HepG2 (cell line): ENCODE measurements around the gene CCN6. TPM values are rescaled to one million over a fixed set of nuclear protein-coding genes. Genes with fewer than 3 reads are reported as not detected.

Source experiments
- ATAC-seq: fragments of 200-7000 bp; cut with Tn5 transposase; 3 replicates; pipeline ENCODE4 v1.9.1; 2020; ENCODE audit warnings: mild to moderate bottlenecking, moderate library complexity
- BruUV-seq: library from RNA; stranded (reverse); fragments of 400-500 nt; replicated peaks from 2 replicates; lab custom pipeline; 2021; lab: Mats Ljungman, UMichigan
- CTCF ChIA-PET: fragments of 300-600 bp; formaldehyde crosslinking; extraction: SDS; loops from one replicate; lab custom pipeline; 2021; ENCODE audit warnings: low total read pairs, inconsistent platforms, low intra/inter-chr PET ratio; lab: Yijun Ruan, JAX
- POLR2A ChIA-PET: fragments of 350-600 bp; sonication (Branson Sonifier 250); formaldehyde crosslinking; loops from one replicate; lab custom pipeline; 2020; ENCODE audit warnings: antibody characterized with exemption, inconsistent platforms; lab: Yijun Ruan, JAX
- DNase-seq: peaks from one replicate; pipeline ENCODE4 v3.0.0-alpha.2; 2015; ENCODE audit warnings: low spot score
- FAIRE-seq: peaks from 3 replicates; lab custom pipeline; 2011; peaks lifted over from hg19 to GRCh38; lab: Jason Lieb, UNC
- H2AFZ ChIP-seq: one replicate; pipeline ENCODE4 v1.6.1; 2011; ENCODE audit warnings: low read length, inconsistent platforms
- H3K27ac ChIP-seq: fragments of 300-600 bp; 3 replicates; pipeline ENCODE4 v1.8.0; 2011; ENCODE audit warnings: mixed run types, mild to moderate bottlenecking, mixed read lengths, low read length, inconsistent platforms; ENCODE audit not compliant: insufficient read depth; ENCODE audit errors: extremely low read length
- H3K27me3 ChIP-seq, 2 experiments: fragments of 200-600 bp in 1 of 2; 2 replicates in 1 of 2; 3 replicates in 1 of 2; pipeline versions ENCODE4 v1.6.0 to v1.8.0; 2011; ENCODE audit warnings: low read length in 2 of 2, mild to moderate bottlenecking in 2 of 2, moderate library complexity in 2 of 2, inconsistent platforms in 1 of 2; ENCODE audit not compliant: insufficient read depth in 2 of 2, control insufficient read depth in 1 of 2
- H3K36me3 ChIP-seq, 2 experiments: fragments of 200-600 bp in 1 of 2; replicated peaks in 1 of 2; 2 replicates in 1 of 2; 3 replicates in 1 of 2; pipeline versions ENCODE4 v1.5.1 to v1.8.0; 2011; ENCODE audit warnings: low read length in 2 of 2, inconsistent platforms in 1 of 2; ENCODE audit not compliant: insufficient read depth in 2 of 2, control insufficient read depth in 1 of 2
- H3K4me1 ChIP-seq: 2 replicates; pipeline ENCODE4 v1.5.1; 2012; ENCODE audit warnings: low read length, inconsistent platforms; ENCODE audit not compliant: insufficient read depth
- H3K4me2 ChIP-seq: 2 replicates; pipeline ENCODE4 v1.6.0; 2011; ENCODE audit warnings: low read depth, low read length, inconsistent platforms
- H3K4me3 ChIP-seq, 3 experiments: fragments of 200-600 bp in 1 of 3; sonication (generic), shearing (Covaris generic) in 1 of 3; replicated peaks in 1 of 3; 2 replicates each; pipeline ENCODE4 v1.5.1; 2011 to 2016; ENCODE audit warnings: low read length in 3 of 3, inconsistent platforms in 2 of 3, low read depth in 2 of 3, mild to moderate bottlenecking in 2 of 3, control low read depth in 1 of 3, mixed read lengths in 1 of 3; ENCODE audit not compliant: insufficient read depth in 1 of 3
- H3K79me2 ChIP-seq: one replicate; pipeline ENCODE4 v1.6.1; 2011; ENCODE audit warnings: low read length, inconsistent platforms; ENCODE audit not compliant: insufficient read depth
- H3K9ac ChIP-seq: 2 replicates; pipeline ENCODE4 v1.6.0; 2011; ENCODE audit warnings: mild to moderate bottlenecking, low read depth, low read length, inconsistent platforms; ENCODE audit not compliant: insufficient read depth
- H3K9me3 ChIP-seq: 2 replicates; pipeline ENCODE4 v1.5.1; 2012; ENCODE audit warnings: mild to moderate bottlenecking, low read length
- H4K20me1 ChIP-seq: 2 replicates; pipeline ENCODE4 v1.6.0; 2011; ENCODE audit warnings: inconsistent platforms, mild to moderate bottlenecking, low read length, moderate library complexity; ENCODE audit not compliant: insufficient read depth
- AGO2 ChIP-seq: fragments of 200-400 bp; formaldehyde crosslinking; optimal IDR thresholded peaks from 2 replicates; pipeline ENCODE3; 2017; ENCODE audit warnings: mild to moderate bottlenecking, low read depth, low read length, moderate library complexity
- ARID4A ChIP-seq: sonication (generic); formaldehyde crosslinking; IDR thresholded peaks from 2 replicates; pipeline ENCODE4 v1.5.0; 2020; ENCODE audit warnings: mild to moderate bottlenecking, missing genetic modification reagents, borderline replicate concordance
- GATA4 ChIP-seq: sonication (generic); IDR thresholded peaks from 2 replicates; pipeline ENCODE4 v1.6.1; 2016; ENCODE audit warnings: antibody characterized with exemption, low read depth, borderline replicate concordance
- GTF3A ChIP-seq: sonication (generic); formaldehyde crosslinking; conservative IDR thresholded peaks from 2 replicates; pipeline ENCODE4 v1.4.0; 2020; ENCODE audit warnings: mild to moderate bottlenecking, missing genetic modification reagents
- HNF4G ChIP-seq, 2 experiments: sonication (generic) in 1 of 2; formaldehyde crosslinking in 1 of 2; IDR thresholded peaks; 2 replicates each; pipeline versions ENCODE4 v1.4.0 to v1.6.1; 2011 to 2020; ENCODE audit warnings: borderline replicate concordance in 2 of 2, low read depth in 2 of 2, mild to moderate bottlenecking in 2 of 2, low read length in 1 of 2, missing genetic modification reagents in 1 of 2, moderate library complexity in 1 of 2
- HNRNPUL1 ChIP-seq: fragments of 200-400 bp; formaldehyde crosslinking; IDR thresholded peaks from 2 replicates; pipeline ENCODE4 v1.6.1; 2017; ENCODE audit warnings: low read depth, mild to moderate bottlenecking, low read length, moderate library complexity
- PAF1 ChIP-seq: IDR thresholded peaks from 2 replicates; pipeline ENCODE4 v1.6.1; 2016; ENCODE audit warnings: missing genetic modification reagents, missing compliant biosample characterization
- SALL1 ChIP-seq: sonication (generic); formaldehyde crosslinking; IDR thresholded peaks from 2 replicates; pipeline ENCODE4 v1.8.0; 2022; ENCODE audit warnings: mild to moderate bottlenecking, missing genetic modification reagents
- TBX2 ChIP-seq: sonication (generic); formaldehyde crosslinking; IDR thresholded peaks from 2 replicates; pipeline ENCODE4 v1.5.0; 2020; ENCODE audit warnings: missing genetic modification reagents, mild to moderate bottlenecking, borderline replicate concordance
- ZBTB7A ChIP-seq: sonication (generic); formaldehyde crosslinking; IDR thresholded peaks from 2 replicates; pipeline ENCODE4 v1.8.0; 2022; ENCODE audit warnings: mild to moderate bottlenecking, missing genetic modification reagents
- ZNF280D ChIP-seq: sonication (generic); formaldehyde crosslinking; IDR thresholded peaks from 2 replicates; pipeline ENCODE4 v1.5.1; 2020; ENCODE audit warnings: mild to moderate bottlenecking, missing genetic modification reagents
- ZNF33B ChIP-seq: sonication (generic); formaldehyde crosslinking; IDR thresholded peaks from 2 replicates; pipeline ENCODE4 v1.5.1; 2020; ENCODE audit warnings: mild to moderate bottlenecking, missing genetic modification reagents
- ZNF83 ChIP-seq: sonication (generic); formaldehyde crosslinking; IDR thresholded peaks from 2 replicates; pipeline ENCODE4 v1.4.0; 2020; ENCODE audit warnings: missing genetic modification reagents, mild to moderate bottlenecking, borderline replicate concordance
- ZSCAN9 ChIP-seq: IDR thresholded peaks from 2 replicates; pipeline ENCODE4 v1.6.1; 2016; ENCODE audit warnings: borderline replicate concordance
- WGBS: methylation state at CpG from one replicate; pipeline ENCODE4 v1.1.6; 2017; ENCODE audit warnings: low lambda C conversion rate; 5-methylcytosine and 5-hydroxymethylcytosine counted together
- in situ Hi-C: cut with HindIII; loops from 2 replicates; pipeline ENCODE4 v1.10.0; 2017; ENCODE audit warnings: low pct_unique_long_range_greater_than_20kb; ENCODE audit not compliant: extremely low pct_ligation_motif_present
- intact Hi-C: fragments of 100-400 bp; cut with micrococcal nuclease; formaldehyde crosslinking; loops from one replicate; pipeline ENCODE4 v1.10.0; 2022; ENCODE audit not compliant: unreplicated experiment
- polyA plus RNA-seq, 8 experiments: library from polyadenylated mRNA; depleted of rRNA in 3 of 8; stranded (reverse) in 7 of 8; unstranded in 1 of 8; fragments of >200 nt; fragmentation: Illumina TruSeq in 4 of 8; extraction: Trizol in 4 of 8; gene quantifications; 2 replicates each; pipeline versions ENCODE4 v1.2.1 to v1.2.3, GENCODE V29; 2011 to 2016; ENCODE audit warnings: low read depth in 4 of 8, missing spikeins in 1 of 8, mixed read lengths in 1 of 8; ENCODE audit not compliant: insufficient read depth in 1 of 8
- total RNA-seq, 5 experiments: library from RNA; depleted of rRNA; stranded (reverse); fragments of >200 nt; fragmentation: Illumina TruSeq; extraction: Trizol; gene quantifications; 2 replicates each; pipeline ENCODE4 v1.2.3, GENCODE V29; 2016; ENCODE audit warnings: low read depth in 1 of 5
- TF ChIP-seq, protein P1 (sequence below): sonication (generic); formaldehyde crosslinking; IDR thresholded peaks from 2 replicates; pipeline ENCODE4 v1.8.0; 2022; ENCODE audit warnings: mild to moderate bottlenecking, missing genetic modification reagents, moderate library complexity

CCN6 gene
- total and polyA plus RNA-seq, 2 of the 13 experiments (the other 11 are each of a cell fraction or from before 2014, with no cell fraction given): not detected

DNA sequence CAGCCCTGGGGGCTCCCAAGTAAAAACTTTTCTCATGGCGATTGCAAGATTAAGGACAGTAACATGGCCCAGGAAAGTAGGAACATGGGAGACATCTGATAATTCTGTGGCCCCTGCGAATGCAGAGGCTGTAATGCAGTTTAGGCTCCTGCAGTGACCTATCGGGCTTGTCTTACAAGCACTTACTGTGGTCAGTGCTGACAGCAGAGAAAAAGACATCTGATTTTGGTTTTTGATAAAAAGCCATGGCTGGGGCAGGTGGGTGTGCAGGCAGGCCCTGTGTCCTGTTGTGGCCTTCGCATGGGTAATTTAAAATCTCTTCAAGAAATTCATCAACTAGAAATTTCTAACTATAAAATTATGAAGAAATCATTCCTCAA, 19.3 kb upstream of the CCN6 start (continued):
- no peak for TF ChIP-seq ZNF280D (CRISPR knock-in tag)
- TF ChIP-seq PAF1 (CRISPR knock-in tag): no peak
- TF ChIP-seq, protein P1, sequence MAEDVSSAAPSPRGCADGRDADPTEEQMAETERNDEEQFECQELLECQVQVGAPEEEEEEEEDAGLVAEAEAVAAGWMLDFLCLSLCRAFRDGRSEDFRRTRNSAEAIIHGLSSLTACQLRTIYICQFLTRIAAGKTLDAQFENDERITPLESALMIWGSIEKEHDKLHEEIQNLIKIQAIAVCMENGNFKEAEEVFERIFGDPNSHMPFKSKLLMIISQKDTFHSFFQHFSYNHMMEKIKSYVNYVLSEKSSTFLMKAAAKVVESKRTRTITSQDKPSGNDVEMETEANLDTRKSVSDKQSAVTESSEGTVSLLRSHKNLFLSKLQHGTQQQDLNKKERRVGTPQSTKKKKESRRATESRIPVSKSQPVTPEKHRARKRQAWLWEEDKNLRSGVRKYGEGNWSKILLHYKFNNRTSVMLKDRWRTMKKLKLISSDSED (CRISPR knock-in tag): no peak
- TF ChIP-seq ZSCAN9 (CRISPR knock-in tag): no peak
- no peak for TF ChIP-seq GTF3A (CRISPR knock-in tag)
- no peak for TF ChIP-seq ZNF83

GRCh38 chr6:112036088-112036637, 17.7 kb upstream of the CCN6 start:
- FAIRE-seq (no peak), ATAC-seq (no peak)
- BruUV-seq: no TSS peak
- TF ChIP-seq AGO2: no peak
- TF ChIP-seq GATA4: no peak
- no peak for TF ChIP-seq ARID4A (CRISPR knock-in tag)
- no peak for TF ChIP-seq HNRNPUL1
- no peak for TF ChIP-seq TBX2
- TF ChIP-seq ZNF33B (CRISPR knock-in tag): no peak
- TF ChIP-seq ZBTB7A (CRISPR knock-in tag): no peak
- no peak for TF ChIP-seq HNF4G (IDR thresholded peaks at IDR 0.05; ENCODE audit: borderline replicate concordance, low read depth, low read length)
- TF ChIP-seq HNF4G (CRISPR knock-in tag; IDR thresholded peaks at IDR 0.05; ENCODE audit: borderline replicate concordance, low read depth): no peak
- no peak for TF ChIP-seq GTF3A (CRISPR knock-in tag)
- no peak for TF ChIP-seq SALL1 (CRISPR knock-in tag)

More at GRCh38 chr6:112036088-112036637, 17.7 kb upstream of the CCN6 start:
- H3K9me3 ChIP-seq: no peaks in the 10 kb centered on the region
- H3K27ac ChIP-seq: no peak overlapping the region
- in situ Hi-C loops: no loop called here
- no peak for DNase-seq
- 2% methylated on average over 4 of the region's 4 CpGs for WGBS
- H3K27me3 ChIP-seq: peaks cover 0 to 10% of the 10 kb centered on the region in 2 experiments; a peak in 3 of 5 replicates
- no peaks in the 10 kb centered on the region for H3K79me2 ChIP-seq
- H2AFZ ChIP-seq: no peak overlapping the region
- H3K4me3 ChIP-seq: no peak overlapping the region
- ChIA-PET POLR2A (no interaction called here), CTCF (no interaction called here)
- no peak overlapping the region for H3K9ac ChIP-seq
- H3K4me2 ChIP-seq: no peak overlapping the region
- H3K36me3 ChIP-seq: no peaks in the 10 kb centered on the region
- H4K20me1 ChIP-seq: no peaks in the 10 kb centered on the region
- peaks cover 5% of the 10 kb centered on the region for H3K4me1 ChIP-seq
- intact Hi-C loops: no loop called here
